GM18502 (cell line): ENCODE measurements around the gene DOCK11.
"Not testable (repeated sequence)": the region's sequence is repeated elsewhere in the genome, so short reads cannot be mapped to it uniquely, and the experiment has no call there.

Experiments
- ATAC-seq: cut with Tn5 transposase; IDR thresholded peaks from one replicate; pipeline ENCODE4 v1.9.1; 2021; ENCODE audit warnings: mild to moderate bottlenecking; ENCODE audit not compliant: unreplicated experiment, poor library complexity

Gene DOCK11

GRCh38 chrX:118726887-118727685 is 231.5 kb downstream of the DOCK11 start, which contains the start of gene IL13RA1:
TSS of gene IL13RA1 (plus strand) at chrX:118727606. CDS start at chrX:118727639, 33 bp downstream.
- ATAC-seq: peak; percentile 62

DNA sequence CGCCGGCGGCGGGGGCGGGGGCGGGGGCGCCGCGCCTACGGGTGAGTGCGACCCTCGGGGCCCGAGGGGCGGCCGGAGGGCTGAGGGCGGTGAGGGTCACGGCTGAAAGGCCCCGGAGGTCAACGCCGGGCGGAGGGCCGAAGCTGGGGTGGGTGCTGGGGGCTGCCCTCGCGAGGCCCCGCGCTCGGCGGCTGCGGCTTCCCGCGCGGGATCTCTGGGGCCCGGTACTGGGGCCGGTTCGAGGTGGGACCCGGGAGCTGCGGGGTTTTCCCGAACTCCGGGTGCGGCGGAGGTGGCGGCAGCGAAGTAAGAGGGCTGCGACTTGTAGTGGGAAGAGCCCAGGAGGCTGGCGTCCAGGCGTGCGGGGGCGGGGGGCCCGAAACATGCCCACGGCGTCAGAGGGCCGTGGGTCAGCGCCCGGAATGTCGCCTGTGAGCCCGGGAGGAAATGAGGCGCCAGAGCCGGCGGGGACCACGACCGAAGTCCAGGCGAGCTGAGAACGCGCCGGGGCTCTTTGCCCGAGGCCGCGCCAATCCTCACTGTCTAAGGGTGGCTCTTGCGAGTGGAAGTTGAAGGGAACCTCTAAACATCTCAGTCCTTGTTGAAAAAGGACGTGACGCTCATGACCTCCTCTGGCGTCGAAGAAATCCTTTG is 232.2 kb downstream of the DOCK11 start:
- ATAC-seq: peak; percentile 19

- ATAC-seq: no peak
These were observed 233.5 kb downstream of the DOCK11 start for GRCh38 chrX:118729042-118729652.

DNA sequence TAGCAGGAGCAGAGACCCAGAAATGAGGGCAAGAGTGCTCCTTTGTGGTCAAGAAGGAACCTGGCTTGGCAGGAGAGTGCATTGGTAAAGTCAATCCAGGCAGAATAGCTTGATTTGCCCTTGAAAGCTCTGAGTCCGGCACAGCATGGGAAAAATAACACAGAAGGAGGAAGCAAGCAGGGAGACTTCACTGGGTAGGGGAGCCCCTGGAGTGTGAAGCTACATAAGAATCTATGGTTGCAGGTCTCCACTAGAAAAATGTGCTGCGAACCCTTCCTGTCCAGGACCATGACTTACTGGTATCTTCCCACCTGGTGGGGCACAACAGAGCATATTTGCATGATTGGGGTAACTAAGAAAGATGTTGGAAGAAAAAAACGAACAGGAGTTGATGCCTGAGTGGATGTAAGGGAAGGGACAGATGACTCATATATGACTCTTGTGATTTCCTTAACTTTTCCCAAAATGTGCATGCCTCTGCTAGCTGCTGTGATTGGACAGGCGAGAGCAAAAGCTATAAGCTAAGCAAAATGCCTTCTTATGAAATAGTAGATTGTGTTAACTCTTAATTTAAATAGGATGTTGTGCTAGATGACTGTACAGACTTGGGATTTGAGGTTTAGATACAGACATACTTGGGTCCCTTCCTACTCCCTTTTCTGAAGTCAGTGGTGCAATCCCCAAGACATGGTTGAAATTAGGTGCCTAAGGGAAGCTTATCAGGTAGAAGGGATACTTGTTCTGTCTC is 235.1 kb downstream of the DOCK11 start:
- no peak for ATAC-seq

- ATAC-seq: not testable (repeated sequence)
These were observed 236.9 kb downstream of the DOCK11 start for GRCh38 chrX:118732551-118732950.

GRCh38 chrX:118734909-118735308 is 239.3 kb downstream of the DOCK11 start:
- ATAC-seq: peak; percentile 56
